ENCODE data around the gene FEN1. TPM values are rescaled to one million over a fixed set of nuclear protein-coding genes. Genes with fewer than 3 reads are reported as not detected.
A peak's percentile ranks its signal among the peaks of the same experiment; 100 is the strongest.

Gene FEN1
- total RNA-seq, 1 donor from 2014 or later: 9.6 TPM

GRCh38 chr11:61833471-61833870 lies 40.8 kb downstream of the FEN1 start:
- no peaks in the 10 kb centered on the region for H3K9me3 ChIP-seq
- no peak overlapping the region for H3K4me3 ChIP-seq
- no peak for DNase-seq (ENCODE audit: extremely low spot score in 2 of 2)
- H3K27ac ChIP-seq: no peak overlapping the region
- peaks cover 60% of the 10 kb centered on the region for H3K4me1 ChIP-seq
- TF ChIP-seq POLR2A (IDR thresholded peaks at IDR 0.05) (no peak), POLR2AphosphoS5 (IDR thresholded peaks at IDR 0.05; ENCODE audit: insufficient read depth in 1 of 2, low read depth in 1 of 2) (no peak), CTCF (IDR thresholded peaks at IDR 0.05) (no peak)
- no peaks in the 10 kb centered on the region for H3K36me3 ChIP-seq
- H3K27me3 ChIP-seq: no peaks in the 10 kb centered on the region
- intact Hi-C loops (cut with DNase I): no loop called here

GRCh38 chr11:61833926-61834277 lies 41.2 kb downstream of the FEN1 start:
- TF ChIP-seq POLR2A (IDR thresholded peaks at IDR 0.05) (no peak), POLR2AphosphoS5 (IDR thresholded peaks at IDR 0.05; ENCODE audit: insufficient read depth in 1 of 2, low read depth in 1 of 2) (no peak), CTCF (IDR thresholded peaks at IDR 0.05) (no peak)
- intact Hi-C loops (cut with DNase I): no loop called here
- no peak overlapping the region for H3K4me3 ChIP-seq
- peaks cover 56% of the 10 kb centered on the region for H3K4me1 ChIP-seq
- no peaks in the 10 kb centered on the region for H3K9me3 ChIP-seq
- H3K27me3 ChIP-seq: no peaks in the 10 kb centered on the region
- H3K36me3 ChIP-seq: no peaks in the 10 kb centered on the region
- no peak for DNase-seq (ENCODE audit: extremely low spot score in 2 of 2)
- peak overlapping the region; percentile 76 for H3K27ac ChIP-seq

DNA sequence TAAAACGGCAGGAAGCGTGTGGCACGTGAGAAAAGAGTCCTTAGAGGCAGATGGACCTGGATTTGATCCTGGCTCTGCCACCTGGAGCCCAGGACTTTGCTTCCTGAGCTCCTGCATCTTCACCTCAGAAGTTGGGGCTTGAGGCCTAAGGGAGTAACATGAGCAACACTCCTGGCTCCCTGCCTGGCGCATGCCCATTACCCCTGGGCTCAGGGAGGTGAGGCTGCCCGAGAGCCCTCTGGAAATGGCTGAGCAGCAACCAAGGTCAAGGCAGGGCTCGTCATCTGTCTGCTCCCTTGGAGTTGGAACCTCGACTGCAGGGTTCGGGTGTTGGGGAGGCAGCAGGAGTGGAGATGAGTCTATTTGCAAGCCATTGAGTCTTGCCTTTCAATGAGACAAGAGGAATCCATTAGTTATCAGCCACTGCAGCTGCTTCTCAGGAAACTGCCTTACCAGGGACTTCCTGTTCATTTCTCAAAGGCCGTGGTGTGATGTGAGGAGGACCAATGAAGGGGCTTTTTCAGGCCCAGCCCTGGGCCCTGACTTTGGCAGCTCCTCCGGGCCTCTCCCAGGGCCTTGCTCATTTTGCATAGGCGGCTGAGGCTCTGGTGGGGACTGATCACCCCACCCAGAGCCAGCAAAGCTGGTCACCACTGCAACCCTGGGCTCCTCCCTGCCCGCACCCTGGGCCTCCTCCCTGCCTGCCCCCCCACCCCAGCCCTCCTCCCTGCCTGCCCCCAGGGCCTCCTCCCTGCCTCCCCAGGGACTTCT lies 41.8 kb downstream of the FEN1 start:
- Histone ChIP-seq H3K27me3 (no peaks in the 10 kb centered on the region), H3K36me3 (no peaks in the 10 kb centered on the region), H3K4me3 (no peak overlapping the region), H3K27ac (peak overlapping the region; percentile 76), H3K4me1 (peaks cover 50% of the 10 kb centered on the region), H3K9me3 (no peaks in the 10 kb centered on the region)
- TF ChIP-seq CTCF (IDR thresholded peaks at IDR 0.05): no peak
- no peak for TF ChIP-seq POLR2A (IDR thresholded peaks at IDR 0.05)
- TF ChIP-seq POLR2AphosphoS5 (IDR thresholded peaks at IDR 0.05; ENCODE audit: insufficient read depth in 1 of 2, low read depth in 1 of 2): peak in 1 of 2 donors; percentile 22
- intact Hi-C loops (cut with DNase I): no loop called here
- DNase-seq (ENCODE audit: extremely low spot score in 2 of 2): no peak

DNA sequence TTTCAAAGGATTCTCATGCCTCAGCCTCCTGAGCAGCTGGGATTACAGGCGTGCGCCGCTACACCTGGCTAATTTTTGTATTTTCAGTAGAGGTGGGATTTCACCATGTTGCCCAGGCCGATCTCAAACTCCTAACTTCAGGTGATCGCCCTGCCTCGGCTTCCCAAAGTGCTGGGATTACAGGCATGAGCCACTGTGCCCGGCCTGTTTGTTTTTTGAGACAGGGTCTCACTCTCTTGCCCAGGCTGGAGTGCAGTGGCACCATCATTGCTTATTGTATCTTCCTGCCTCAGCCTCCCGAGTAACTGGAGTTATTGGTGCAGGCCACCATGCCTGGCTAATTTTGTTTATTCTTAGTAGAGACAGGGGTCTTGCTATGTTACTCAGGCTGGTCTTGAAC lies 43.5 kb downstream of the FEN1 start:
- Histone ChIP-seq H3K9me3 (no peaks in the 10 kb centered on the region), H3K27ac (peak overlapping the region; percentile 48), H3K4me1 (peaks cover 42% of the 10 kb centered on the region), H3K36me3 (peaks cover 0 to 7% of the 10 kb centered on the region in 2 donors), H3K27me3 (no peaks in the 10 kb centered on the region), H3K4me3 (no peak overlapping the region)
- intact Hi-C loops (cut with DNase I): no loop called here
- TF ChIP-seq POLR2AphosphoS5 (IDR thresholded peaks at IDR 0.05; ENCODE audit: insufficient read depth in 1 of 2, low read depth in 1 of 2) (no peak), CTCF (IDR thresholded peaks at IDR 0.05) (no peak), POLR2A (IDR thresholded peaks at IDR 0.05) (no peak)
- DNase-seq (ENCODE audit: extremely low spot score in 2 of 2): no peak

GRCh38 chr11:61837411-61838005 lies 44.8 kb downstream of the FEN1 start:
- Histone ChIP-seq H3K4me1 (peaks cover 31% of the 10 kb centered on the region), H3K27me3 (no peaks in the 10 kb centered on the region), H3K36me3 (peaks cover 0 to 9% of the 10 kb centered on the region in 2 donors), H3K4me3 (no peak overlapping the region), H3K27ac (no peak overlapping the region), H3K9me3 (no peaks in the 10 kb centered on the region)
- intact Hi-C loops (cut with DNase I): no loop called here
- no peak for DNase-seq (ENCODE audit: extremely low spot score in 2 of 2)
- TF ChIP-seq CTCF (IDR thresholded peaks at IDR 0.05): no peak
- no peak for TF ChIP-seq POLR2A (IDR thresholded peaks at IDR 0.05)
- TF ChIP-seq POLR2AphosphoS5 (IDR thresholded peaks at IDR 0.05; ENCODE audit: insufficient read depth in 1 of 2, low read depth in 1 of 2): no peak

All from vagina (tissue), 2 donors.